HepG2 (cell line): ENCODE results near the gene KCNH1.

Experiments used
- KDM5B ChIP-seq: sonication (generic); formaldehyde crosslinking; IDR thresholded peaks from 2 replicates; pipeline ENCODE4 v1.4.0; 2020; ENCODE audit warnings: missing genetic modification reagents, mild to moderate bottlenecking, borderline replicate concordance
- NFE2 ChIP-seq: sonication (generic); formaldehyde crosslinking; IDR thresholded peaks from 2 replicates; pipeline ENCODE4 v1.4.0; 2020; ENCODE audit warnings: missing genetic modification reagents
- POLR2AphosphoS5 ChIP-seq: IDR thresholded peaks from 2 replicates; pipeline ENCODE4 v1.6.1; 2012; ENCODE audit warnings: low read depth, low read length
- RNF2 ChIP-seq: fragments of 450-650 bp; conservative IDR thresholded peaks from 2 replicates; pipeline ENCODE4 v1.6.1; 2016; ENCODE audit warnings: low read depth
- ZNF24 ChIP-seq: fragments of 450-650 bp; IDR thresholded peaks from 2 replicates; pipeline ENCODE4 v1.6.1; 2017; ENCODE audit warnings: antibody characterized with exemption, mild to moderate bottlenecking
- ZNF317 ChIP-seq: sonication (generic); formaldehyde crosslinking; IDR thresholded peaks from 2 replicates; pipeline ENCODE4 v1.5.0; 2020; ENCODE audit warnings: mild to moderate bottlenecking, missing genetic modification reagents
- TF ChIP-seq, protein P1 (sequence below): sonication (generic); formaldehyde crosslinking; IDR thresholded peaks from 2 replicates; pipeline ENCODE4 v1.4.0; 2020; ENCODE audit warnings: missing genetic modification reagents, mild to moderate bottlenecking, borderline replicate concordance

DNA sequence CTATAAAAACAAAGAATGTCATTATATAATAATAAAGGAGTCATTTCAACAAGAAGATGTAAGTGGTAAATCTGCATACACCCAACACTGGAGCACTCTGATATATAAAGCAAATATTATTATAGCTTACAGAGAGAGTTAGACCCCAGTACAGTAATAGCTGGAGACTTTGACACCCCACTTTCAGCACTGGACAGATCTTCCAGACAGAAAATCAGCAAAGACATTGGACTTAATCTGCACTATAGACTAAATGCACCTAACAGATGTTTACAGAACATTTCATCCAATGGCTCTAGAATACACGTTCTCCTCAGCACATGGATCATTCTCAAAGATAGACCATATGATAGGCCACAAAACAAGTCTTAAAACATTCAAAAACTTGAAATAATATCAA lies 20.0 kb upstream of the KCNH1 start:
- TF ChIP-seq ZNF317 (CRISPR knock-in tag) (no peak), POLR2AphosphoS5 (no peak), NFE2 (no peak), ZNF24 (no peak), RNF2 (no peak), KDM5B (CRISPR knock-in tag) (no peak)
- TF ChIP-seq, protein P1, sequence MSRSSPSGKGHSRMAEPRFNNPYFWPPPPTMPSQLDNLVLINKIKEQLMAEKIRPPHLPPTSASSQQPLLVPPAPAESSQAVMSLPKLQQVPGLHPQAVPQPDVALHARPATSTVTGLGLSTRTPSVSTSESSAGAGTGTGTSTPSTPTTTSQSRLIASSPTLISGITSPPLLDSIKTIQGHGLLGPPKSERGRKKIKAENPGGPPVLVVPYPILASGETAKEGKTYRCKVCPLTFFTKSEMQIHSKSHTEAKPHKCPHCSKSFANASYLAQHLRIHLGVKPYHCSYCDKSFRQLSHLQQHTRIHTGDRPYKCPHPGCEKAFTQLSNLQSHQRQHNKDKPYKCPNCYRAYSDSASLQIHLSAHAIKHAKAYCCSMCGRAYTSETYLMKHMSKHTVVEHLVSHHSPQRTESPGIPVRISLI (CRISPR knock-in tag), result no peak
